T-helper 2 cell treated with Interferon-gamma antibody and Interleukin-4, amounts not matched to agents 100 ng/mL and 5 ng/mL, for 36 hours (primary cell): ENCODE data around the gene POLR2A. TPM values are rescaled to one million over a fixed set of nuclear protein-coding genes. Genes with fewer than 3 reads are reported as not detected.

Experiments
- intact Hi-C: fragments of 100-400 bp; cut with micrococcal nuclease; formaldehyde crosslinking; loops from one replicate; pipeline ENCODE4 v1.15.1; 2023
- total RNA-seq: library from RNA; stranded (reverse); gene quantifications from 2 replicates; pipeline ENCODE4 v1.2.3, GENCODE V29; 2022

Gene POLR2A
- total RNA-seq = 192 and 200 TPM in 2 replicates

DNA sequence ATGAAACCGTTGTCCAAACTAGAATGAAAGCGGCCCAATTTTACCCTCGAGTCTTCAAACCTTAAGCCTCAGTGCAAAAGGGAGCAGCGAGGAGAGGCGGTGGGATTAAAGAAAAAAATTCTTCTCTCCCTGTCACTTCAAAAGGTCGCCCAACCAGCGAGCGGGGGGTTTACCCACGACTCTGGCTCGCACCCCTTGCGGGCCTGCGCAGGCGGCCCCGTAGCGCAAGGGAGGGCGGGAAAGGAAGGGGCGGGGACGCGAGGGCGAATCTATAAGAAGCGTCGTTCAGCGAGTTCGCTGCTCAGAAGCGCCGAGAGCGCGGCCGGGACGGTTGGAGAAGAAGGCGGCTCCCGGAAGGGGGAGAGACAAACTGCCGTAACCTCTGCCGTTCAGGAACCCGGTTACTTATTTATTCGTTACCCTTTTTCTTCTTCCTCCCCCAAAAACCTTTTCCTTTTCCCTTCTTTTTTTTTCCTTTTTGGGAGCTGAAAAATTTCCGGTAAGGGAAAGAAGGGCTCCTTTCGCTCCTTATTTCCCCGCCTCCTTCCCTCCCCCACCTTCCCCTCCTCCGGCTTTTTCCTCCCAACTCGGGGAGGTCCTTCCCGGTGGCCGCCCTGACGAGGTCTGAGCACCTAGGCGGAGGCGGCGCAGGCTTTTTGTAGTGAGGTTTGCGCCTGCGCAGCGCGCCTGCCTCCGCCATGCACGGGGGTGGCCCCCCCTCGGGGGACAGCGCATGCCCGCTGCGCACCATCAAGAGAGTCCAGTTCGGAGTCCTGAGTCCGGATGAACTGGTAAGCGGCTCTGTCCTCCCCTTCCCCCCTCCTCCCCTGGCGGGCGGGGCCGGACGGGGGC is at the start of gene POLR2A:
Gene POLR2A, plus strand, starts transcription at position 300 of the 852 bp plus-strand sequence.
- intact Hi-C loops = loop anchor here (1.0 to 10.0 kb wide), 8 partner anchors 29 to 203 kb away; partner anchors contain the start of genes EIF5A, KCTD11, SENP3 and TMEM102

DNA sequence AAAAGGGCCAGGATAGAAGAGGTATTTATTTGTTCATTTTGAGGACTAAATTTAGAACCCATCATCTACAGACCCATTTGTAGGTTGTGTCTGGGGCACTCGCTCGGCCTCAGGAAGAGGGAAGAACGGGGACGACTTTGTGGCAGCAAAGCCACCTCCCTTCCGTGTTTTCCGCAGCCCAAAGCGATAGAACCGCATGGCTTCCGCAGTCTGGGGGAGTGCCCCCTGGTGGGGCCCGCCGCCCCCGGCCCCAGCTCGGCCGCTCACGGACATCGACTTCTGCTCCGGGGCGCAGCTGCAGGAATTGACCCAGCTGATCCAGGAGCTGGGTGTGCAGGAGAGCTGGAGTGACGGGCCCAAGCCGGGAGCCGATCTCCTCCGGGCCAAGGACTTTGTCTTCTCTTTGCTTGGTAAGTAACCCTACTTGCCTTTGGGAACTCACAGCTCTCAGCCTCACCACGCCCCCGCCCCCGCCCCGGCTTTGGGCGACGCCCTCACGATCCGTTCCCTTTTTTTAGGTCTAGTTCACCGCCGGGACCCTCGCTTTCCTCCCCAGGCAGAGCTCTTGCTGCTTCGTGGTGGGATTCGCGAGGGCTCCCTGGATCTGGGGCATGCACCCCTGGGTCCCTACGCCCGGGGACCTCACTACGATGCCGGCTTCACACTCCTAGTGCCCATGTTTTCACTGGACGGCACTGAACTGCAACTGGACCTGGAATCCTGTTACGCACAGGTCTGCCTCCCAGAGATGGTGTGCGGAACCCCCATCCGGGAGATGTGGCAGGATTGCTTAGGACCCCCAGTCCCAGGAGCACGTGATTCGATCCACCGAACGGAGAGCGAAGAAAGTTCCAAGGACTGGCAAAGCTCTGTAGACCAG is 48.2 kb upstream of the POLR2A start:
- intact Hi-C loops = loop anchor here (1.0 to 5.0 kb wide), 9 partner anchors 19 to 252 kb away; partner anchors contain the start of genes CTDNEP1, EIF5A, ELP5 and NEURL4

DNA sequence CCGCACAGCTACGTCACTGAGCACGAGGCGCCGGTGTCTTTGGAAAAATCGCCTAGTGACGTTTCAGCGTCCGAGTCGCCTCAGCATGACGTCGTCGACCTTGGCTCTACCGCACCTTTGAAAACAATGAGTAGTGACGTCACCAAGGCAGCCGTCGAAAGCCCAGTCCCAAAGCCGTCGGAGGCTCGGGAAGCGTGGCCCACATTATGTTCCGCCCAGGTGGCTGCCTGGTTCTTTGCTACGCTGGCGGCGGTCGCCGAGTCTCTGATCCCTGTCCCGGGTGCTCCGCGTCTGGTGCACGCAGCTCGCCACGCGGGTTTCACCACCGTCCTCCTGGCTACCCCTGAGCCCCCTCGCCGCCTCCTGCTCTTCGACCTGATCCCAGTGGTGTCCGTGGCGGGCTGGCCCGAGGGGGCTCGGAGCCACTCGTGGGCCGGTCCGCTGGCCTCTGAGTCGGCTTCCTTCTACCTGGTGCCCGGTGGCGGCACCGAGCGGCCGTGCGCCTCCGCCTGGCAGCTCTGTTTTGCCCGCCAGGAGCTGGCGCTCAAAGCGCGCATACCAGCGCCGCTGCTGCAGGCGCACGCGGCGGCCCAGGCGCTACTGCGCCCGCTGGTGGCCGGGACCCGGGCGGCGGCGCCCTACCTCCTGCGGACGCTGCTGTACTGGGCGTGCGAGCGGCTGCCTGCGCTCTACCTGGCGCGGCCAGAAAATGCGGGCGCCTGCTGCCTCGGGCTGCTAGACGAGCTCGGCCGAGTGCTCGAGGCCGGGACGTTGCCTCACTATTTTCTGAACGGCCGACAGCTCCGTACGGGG is 47.4 kb upstream of the POLR2A start:
- intact Hi-C loops = loop anchor here (1.0 to 5.0 kb wide), 3 partner anchors 109 to 184 kb away; partner anchors contain the start of genes CTDNEP1, ELP5, NEURL4 and SENP3

GRCh38 chr17:7437369-7437863 is 46.8 kb upstream of the POLR2A start:
- intact Hi-C loops = loop anchor here (1.0 to 5.0 kb wide), 3 partner anchors 110 to 185 kb away; partner anchors contain the start of genes CTDNEP1, ELP5, NEURL4 and SENP3

DNA sequence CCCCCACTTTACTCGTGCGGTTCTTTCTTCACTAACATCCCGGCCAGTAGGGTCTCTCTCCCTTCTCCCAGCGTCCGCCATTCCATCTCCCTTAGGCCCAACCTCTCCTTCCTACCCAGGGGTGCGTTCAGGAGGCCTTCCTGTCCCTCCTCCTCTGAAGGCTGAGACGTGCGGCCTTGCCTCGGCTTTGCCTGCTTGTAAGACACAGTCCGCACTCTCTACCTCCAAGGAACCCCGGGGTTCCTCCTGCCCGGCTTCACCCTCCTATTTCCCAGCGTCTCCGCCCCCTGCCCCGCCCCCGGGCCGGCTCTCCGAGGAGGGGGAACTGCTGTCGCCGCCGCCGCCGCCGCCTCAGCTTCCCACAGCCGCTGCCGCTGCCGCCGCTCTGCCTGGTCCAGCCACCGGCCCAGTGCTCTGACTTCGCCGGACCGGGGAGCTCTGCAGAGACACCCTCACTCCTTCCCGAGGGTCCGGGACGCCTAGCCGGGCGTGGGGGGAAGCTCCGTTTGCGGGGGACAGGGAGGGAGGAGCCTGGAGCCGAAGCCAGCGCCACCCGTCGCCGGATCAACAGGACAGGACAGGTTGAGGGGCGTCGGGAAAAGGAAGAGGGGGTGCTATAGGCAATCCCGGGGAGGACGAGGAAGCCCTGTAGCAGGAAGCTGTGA is 46.1 kb upstream of the POLR2A start:
- intact Hi-C loops = loop anchor here (1.0 to 5.0 kb wide), 3 partner anchors 111 to 186 kb away; partner anchors contain the start of genes CTDNEP1, ELP5, NEURL4 and SENP3

DNA sequence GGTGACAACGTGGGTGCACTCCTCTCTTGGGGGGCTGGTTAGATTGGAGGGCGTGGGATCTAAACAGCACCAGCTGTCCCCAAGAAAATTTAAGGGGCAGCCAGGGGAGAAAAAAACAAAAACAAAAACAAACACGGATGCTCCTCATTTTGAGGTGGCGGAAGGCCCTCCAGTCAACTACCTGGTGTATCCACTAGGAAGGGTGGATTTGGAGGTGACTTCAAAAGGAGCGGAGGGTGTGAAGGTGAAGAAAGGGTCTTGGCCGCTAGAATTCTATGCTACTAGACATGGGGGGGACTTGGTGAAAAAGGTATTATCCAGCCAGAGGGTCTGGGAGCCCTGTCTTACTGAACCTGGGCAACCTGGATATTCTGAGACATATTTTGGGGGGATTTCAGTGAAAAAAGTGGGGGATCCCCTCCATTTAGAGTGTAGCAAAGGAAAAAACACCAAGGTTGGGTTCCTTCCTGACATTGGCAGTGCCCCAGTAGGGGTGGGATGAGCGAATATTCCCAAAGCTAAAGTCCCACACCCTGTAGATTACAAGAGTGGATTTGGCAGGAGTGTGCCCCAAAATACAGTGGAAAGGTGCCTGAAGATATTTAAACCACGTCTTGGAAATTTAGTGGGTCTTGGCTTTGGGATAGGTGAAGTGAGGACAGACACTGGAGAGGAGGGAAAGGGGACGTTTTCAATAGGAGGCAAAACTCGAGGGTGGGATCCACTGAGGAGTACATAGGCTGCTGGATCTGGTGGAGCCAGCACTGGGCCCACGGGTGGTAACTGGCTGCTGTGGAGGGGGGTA is 45.3 kb upstream of the POLR2A start:
- intact Hi-C loops = loop anchor here (5.0 kb wide), 2 partner anchors 112 to 187 kb away; partner anchors contain the start of genes CTDNEP1, ELP5 and NEURL4

- intact Hi-C loops = loop anchor here (5.0 kb wide), 2 partner anchors 112 to 187 kb away; partner anchors contain the start of genes CTDNEP1, ELP5 and NEURL4
These were observed 44.6 kb upstream of the POLR2A start, which contains the start of gene FGF11 for GRCh38 chr17:7439462-7440112. TSS of gene FGF11 (plus strand) at chr17:7439512. CDS start at chr17:7439621, 109 bp downstream.

DNA sequence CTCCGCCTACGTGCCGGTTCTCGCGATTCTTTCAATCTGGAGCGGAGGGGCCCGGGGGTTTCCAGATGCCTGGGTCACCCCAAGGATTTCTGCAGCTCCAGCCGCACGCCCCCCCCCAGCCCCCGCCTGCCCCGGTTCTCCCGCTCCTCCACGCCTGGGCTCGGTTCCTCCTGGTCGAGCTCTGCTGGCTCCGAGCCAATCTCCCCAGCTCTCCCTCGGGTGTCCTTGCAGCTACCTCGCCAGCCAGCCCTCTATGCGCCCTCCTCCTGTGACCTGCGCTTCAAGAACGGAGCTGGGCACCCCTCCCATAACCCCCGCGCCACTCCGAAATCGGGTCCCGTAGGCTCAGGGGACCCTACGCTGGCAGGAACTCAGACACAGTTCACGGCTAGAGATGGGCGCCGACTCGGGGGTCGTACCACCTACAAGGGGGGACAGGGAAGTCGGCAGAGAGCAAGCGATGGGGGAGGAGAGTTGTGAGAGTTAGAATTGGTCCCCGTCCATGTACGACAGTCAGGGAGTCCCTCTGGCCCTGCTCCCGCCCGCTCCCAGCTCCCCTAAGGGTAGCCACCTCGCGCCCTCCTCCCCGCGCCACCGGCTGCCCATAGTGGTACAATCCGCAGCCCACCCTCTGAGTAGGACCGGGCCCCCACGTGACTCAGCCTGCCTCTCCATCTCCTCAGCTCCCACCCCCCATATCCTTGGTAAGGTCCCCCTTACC is 43.9 kb upstream of the POLR2A start:
- intact Hi-C loops = no loop called here

- intact Hi-C loops = no loop called here
These were observed 43.4 kb upstream of the POLR2A start for GRCh38 chr17:7440834-7441195.

GRCh38 chr17:7441266-7441665 is 42.9 kb upstream of the POLR2A start:
- intact Hi-C loops = no loop called here

DNA sequence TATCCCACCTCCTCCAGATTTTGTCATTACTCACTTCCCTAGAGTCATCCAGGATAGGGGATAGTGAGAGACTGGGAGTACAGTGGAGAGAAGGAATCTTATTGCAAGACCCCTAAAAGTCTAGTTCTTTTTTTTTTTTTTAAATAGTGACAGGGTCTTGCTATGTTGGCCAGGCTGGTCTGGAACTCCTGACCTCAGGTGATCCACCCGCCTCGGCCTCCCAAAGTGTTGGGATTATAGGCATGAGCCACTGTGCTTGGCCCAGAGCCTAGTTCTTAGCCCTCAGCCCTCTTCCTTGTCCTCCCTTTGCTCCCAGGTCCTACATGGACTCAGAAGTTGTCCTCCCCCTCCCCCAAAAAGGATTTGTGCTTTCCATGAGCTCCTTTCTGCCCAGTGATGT is 42.0 kb upstream of the POLR2A start:
- intact Hi-C loops = no loop called here

DNA sequence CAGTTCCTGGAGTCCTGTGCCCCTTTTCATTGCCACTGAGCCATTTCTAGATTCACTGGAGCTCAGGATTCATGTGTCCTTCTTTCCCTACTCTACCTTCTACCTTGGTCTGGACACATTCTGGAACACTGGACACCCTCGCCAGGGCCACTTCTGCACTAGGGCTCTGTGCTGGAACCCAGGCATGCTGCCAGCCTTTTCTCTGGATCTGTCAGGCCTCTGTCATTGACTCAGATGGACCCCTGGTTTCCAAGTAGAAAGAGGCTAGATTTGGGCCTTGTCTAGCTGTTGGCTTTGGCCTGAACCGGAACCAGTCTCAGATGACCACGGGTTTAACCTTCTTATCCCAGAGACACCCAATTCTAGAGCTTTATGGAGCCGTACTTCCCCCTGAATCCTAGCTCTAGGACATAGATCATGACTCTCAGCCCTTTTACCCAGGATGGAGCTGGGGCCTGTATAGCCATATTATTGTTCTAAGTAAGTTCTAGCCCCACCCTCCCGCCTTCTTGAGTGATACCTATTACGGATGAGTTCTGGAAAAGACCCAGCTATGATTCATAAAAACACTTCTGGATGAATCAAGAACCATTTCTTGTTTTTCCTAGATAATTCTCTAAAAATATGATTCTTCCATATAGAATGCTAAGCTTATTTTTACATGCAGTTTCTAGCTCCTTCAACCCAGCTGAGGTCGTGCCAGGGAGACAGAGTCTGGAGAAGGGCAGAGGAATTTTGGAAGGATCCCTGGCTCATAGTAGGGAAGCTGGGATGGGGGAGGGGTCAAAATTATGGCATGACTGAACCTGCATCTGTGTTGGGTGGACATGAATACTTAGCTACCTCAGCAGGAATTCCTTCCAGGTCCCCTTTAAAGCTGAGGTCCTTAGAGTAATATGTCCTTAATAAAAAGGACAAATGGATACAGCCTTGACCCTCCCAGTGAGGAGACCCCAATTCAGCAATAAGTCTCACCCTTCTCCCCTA is 40.4 kb upstream of the POLR2A start:
- intact Hi-C loops = no loop called here

- intact Hi-C loops = no loop called here
These were observed 39.2 kb upstream of the POLR2A start, which contains the start of gene CHRNB1 for GRCh38 chr17:7444682-7445618. TSS of gene CHRNB1 (plus strand) at chr17:7445061. CDS start at chr17:7445128, 67 bp downstream.

- intact Hi-C loops = no loop called here
These were observed 38.6 kb upstream of the POLR2A start for GRCh38 chr17:7445619-7445968.

DNA sequence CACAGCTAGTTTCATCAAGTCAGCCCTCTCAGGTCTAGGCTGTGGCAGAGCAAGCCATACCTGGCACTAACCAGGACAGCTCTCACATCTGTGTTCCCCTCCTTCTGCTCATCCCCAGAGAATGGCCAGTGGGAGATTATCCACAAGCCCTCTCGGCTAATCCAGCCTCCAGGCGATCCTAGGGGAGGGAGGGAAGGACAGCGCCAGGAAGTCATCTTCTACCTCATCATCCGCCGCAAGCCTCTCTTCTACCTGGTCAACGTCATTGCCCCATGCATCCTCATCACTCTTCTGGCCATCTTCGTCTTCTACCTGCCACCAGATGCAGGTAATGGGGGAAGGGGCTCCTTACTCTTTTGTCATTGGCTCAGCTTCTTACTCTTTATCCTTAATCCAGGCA is 35.7 kb upstream of the POLR2A start:
- intact Hi-C loops = no loop called here
